Trophoblast cell (in vitro differentiated cells and primary cell): ENCODE data around the gene SLC25A44.
A peak's percentile ranks its signal among the peaks of the same experiment; 100 is the strongest.

Experiments
- DNase-seq, 2 donors: peaks; one replicate each; pipeline ENCODE4 v3.0.0-alpha.2; 2016
- H2AFZ ChIP-seq: 2 replicates; pipeline ENCODE4 v1.6.1; 2013; ENCODE audit warnings: low read length, moderate library complexity, mild to moderate bottlenecking; ENCODE audit not compliant: insufficient read depth, poor library complexity
- H2AK5ac ChIP-seq: 2 replicates; pipeline ENCODE4 v1.6.1; 2013; ENCODE audit warnings: mild to moderate bottlenecking, low read length
- H2BK120ac ChIP-seq: 2 replicates; pipeline ENCODE4 v1.6.1; 2013; ENCODE audit warnings: low read length, mild to moderate bottlenecking, moderate library complexity; ENCODE audit not compliant: insufficient read depth, poor library complexity
- H2BK12ac ChIP-seq: 2 replicates; pipeline ENCODE4 v1.6.1; 2013; ENCODE audit warnings: mild to moderate bottlenecking, low read length, moderate library complexity
- H2BK5ac ChIP-seq: 2 replicates; pipeline ENCODE4 v1.6.1; 2013; ENCODE audit warnings: low read length, low read depth, moderate library complexity, mild to moderate bottlenecking; ENCODE audit not compliant: poor library complexity
- H3K14ac ChIP-seq: 2 replicates; pipeline ENCODE4 v1.6.1; 2013; ENCODE audit warnings: mild to moderate bottlenecking, low read length
- H3K18ac ChIP-seq: 2 replicates; pipeline ENCODE4 v1.6.1; 2013; ENCODE audit warnings: mild to moderate bottlenecking, low read length
- H3K23ac ChIP-seq: 2 replicates; pipeline ENCODE4 v1.6.1; 2013; ENCODE audit warnings: low read length
- H3K27ac ChIP-seq: 2 replicates; pipeline ENCODE4 v1.5.1; 2013; ENCODE audit warnings: low read depth, mild to moderate bottlenecking, inconsistent platforms, low read length, moderate library complexity
- H3K27me3 ChIP-seq: 2 replicates; pipeline ENCODE4 v1.6.1; 2013; ENCODE audit warnings: inconsistent platforms, mild to moderate bottlenecking, low read length, moderate library complexity; ENCODE audit not compliant: insufficient read depth
- H3K36me3 ChIP-seq, 2 experiments: 1 replicate in 1 of 2; 2 replicates in 1 of 2; pipeline ENCODE4 v1.6.1; 2013; ENCODE audit warnings: low read length in 2 of 2, mild to moderate bottlenecking in 2 of 2, moderate library complexity in 1 of 2; ENCODE audit not compliant: insufficient read depth in 2 of 2, control insufficient read depth in 1 of 2
- H3K4ac ChIP-seq: 2 replicates; pipeline ENCODE4 v1.6.1; 2013; ENCODE audit warnings: low read depth, mild to moderate bottlenecking, low read length, moderate library complexity
- H3K4me1 ChIP-seq, 2 experiments: 1 replicate in 1 of 2; 2 replicates in 1 of 2; pipeline ENCODE4 v1.6.1; 2013; ENCODE audit warnings: low read length in 2 of 2, mild to moderate bottlenecking in 2 of 2, moderate library complexity in 1 of 2; ENCODE audit not compliant: insufficient read depth in 2 of 2, control insufficient read depth in 1 of 2
- H3K4me2 ChIP-seq: 2 replicates; pipeline ENCODE4 v1.6.1; 2013; ENCODE audit warnings: inconsistent platforms, mild to moderate bottlenecking, low read length, moderate library complexity
- H3K4me3 ChIP-seq: 2 replicates; pipeline ENCODE4 v1.5.1; 2013; ENCODE audit warnings: mild to moderate bottlenecking, low read depth, low read length, inconsistent platforms
- H3K79me1 ChIP-seq: one replicate; pipeline ENCODE4 v1.6.1; 2013; ENCODE audit warnings: low read length
- H3K79me2 ChIP-seq: 2 replicates; pipeline ENCODE4 v1.6.1; 2013; ENCODE audit warnings: low read length, mild to moderate bottlenecking; ENCODE audit not compliant: control insufficient read depth, insufficient read depth, poor library complexity
- H3K9ac ChIP-seq: 2 replicates; pipeline ENCODE4 v1.6.1; 2013; ENCODE audit warnings: mild to moderate bottlenecking, low read length
- H3K9me3 ChIP-seq: 2 replicates; pipeline ENCODE4 v1.6.1; 2013; ENCODE audit warnings: low read depth, mild to moderate bottlenecking, control low read depth, inconsistent platforms, low read length; ENCODE audit not compliant: insufficient read depth
- H4K12ac ChIP-seq: 2 replicates; pipeline ENCODE4 v1.6.1; 2013; ENCODE audit warnings: low read depth, mild to moderate bottlenecking, low read length, moderate library complexity
- H4K8ac ChIP-seq: 2 replicates; pipeline ENCODE4 v1.6.1; 2013; ENCODE audit warnings: low read depth, mild to moderate bottlenecking, low read length, moderate library complexity
- H4K91ac ChIP-seq: one replicate; pipeline ENCODE4 v1.6.1; 2013; ENCODE audit warnings: low read depth, mild to moderate bottlenecking, low read length, moderate library complexity
- WGBS: extraction: QIAGEN DNeasy Blood & Tissue Kit; methylation state at CpG from one replicate; pipeline ENCODE4 v1.1.7; 2013; ENCODE audit warnings: missing lambda C conversion rate; ENCODE audit not compliant: insufficient read length, insufficient coverage; ENCODE audit errors: extremely low coverage; 5-methylcytosine and 5-hydroxymethylcytosine counted together

Gene SLC25A44

DNA sequence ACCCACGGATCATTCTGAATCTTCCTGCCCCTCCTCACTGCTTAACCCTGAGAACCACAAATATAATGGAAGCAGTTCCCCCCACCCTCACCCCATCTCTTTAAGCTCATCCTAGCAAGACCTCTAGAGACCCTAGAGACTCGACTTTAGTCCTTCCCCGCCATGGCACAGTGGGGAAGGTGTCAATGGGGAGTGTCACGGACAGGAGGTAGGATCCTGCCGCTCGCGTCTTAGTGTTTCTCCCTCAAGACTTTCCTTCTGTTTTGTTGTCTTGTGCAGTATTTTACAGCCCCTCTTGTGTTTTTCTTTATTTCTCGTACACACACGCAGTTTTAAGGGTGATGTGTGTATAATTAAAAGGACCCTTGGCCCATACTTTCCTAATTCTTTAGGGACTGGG lies 18.2 kb downstream of the SLC25A44 start:
- H3K23ac ChIP-seq, result no peak overlapping the region
- peaks cover 2% of the 10 kb centered on the region for H3K9me3 ChIP-seq
- H3K36me3 ChIP-seq, result peaks cover 15 to 17% of the 10 kb centered on the region in 2 experiments
- H2AK5ac ChIP-seq, result peak overlapping the region; percentile 89
- H3K4me2 ChIP-seq, result peak overlapping the region; percentile 60
- H3K79me1 ChIP-seq, result peaks cover 2% of the 10 kb centered on the region
- peak overlapping the region; percentile 87 for H4K12ac ChIP-seq
- H2AFZ ChIP-seq, result no peak overlapping the region
- peak overlapping the region; percentile 76 for H2BK12ac ChIP-seq
- no peak overlapping the region for H2BK120ac ChIP-seq
- no peak overlapping the region for H3K18ac ChIP-seq
- H3K14ac ChIP-seq, result no peak overlapping the region
- no peaks in the 10 kb centered on the region for H3K27me3 ChIP-seq
- peaks cover 0 to 6% of the 10 kb centered on the region in 2 experiments for H3K4me1 ChIP-seq
- DNase-seq, result no peak
- no peak overlapping the region for H3K4me3 ChIP-seq
- H4K8ac ChIP-seq, result peak overlapping the region; percentile 84
- peaks cover 1% of the 10 kb centered on the region for H3K79me2 ChIP-seq
- H2BK5ac ChIP-seq, result no peak overlapping the region
- H3K27ac ChIP-seq, result no peak overlapping the region
- peak overlapping the region; percentile 37 for H3K4ac ChIP-seq
- no peak overlapping the region for H3K9ac ChIP-seq
- WGBS, result no CpG with 5 or more reads among the region's 9 CpGs
- H4K91ac ChIP-seq, result peak overlapping the region; percentile 61

- peak within 1 kb of the TSS; percentile 87 for H4K12ac ChIP-seq
- peaks cover 10 to 12% of the 10 kb centered on the region in 2 experiments for H3K36me3 ChIP-seq
- peak within 1 kb of the TSS; percentile 97 for H3K18ac ChIP-seq
- no CpG with 5 or more reads among the region's 61 CpGs for WGBS
- peaks cover 0 to 6% of the 10 kb centered on the region in 2 experiments for H3K4me1 ChIP-seq
- H3K27me3 ChIP-seq, result no peaks in the 10 kb centered on the region
- H2AK5ac ChIP-seq, result peak within 1 kb of the TSS; percentile 89
- peaks cover 2% of the 10 kb centered on the region for H3K9me3 ChIP-seq
- peak within 1 kb of the TSS; percentile 62 for H3K4me2 ChIP-seq
- peak within 1 kb of the TSS; percentile 90 for H3K27ac ChIP-seq
- H4K8ac ChIP-seq, result peak within 1 kb of the TSS; percentile 96
- peaks cover 1% of the 10 kb centered on the region for H3K79me2 ChIP-seq
- H2BK12ac ChIP-seq, result peak within 1 kb of the TSS; percentile 76
- peak within 1 kb of the TSS; percentile 92 for H2BK5ac ChIP-seq
- peak within 1 kb of the TSS; percentile 92 for H2AFZ ChIP-seq
- peak within 1 kb of the TSS; percentile 94 for H3K14ac ChIP-seq
- no peak within 1 kb of the TSS for H3K23ac ChIP-seq
- peak within 1 kb of the TSS; percentile 80 for H2BK120ac ChIP-seq
- H4K91ac ChIP-seq, result peak within 1 kb of the TSS; percentile 86
- H3K9ac ChIP-seq, result peak within 1 kb of the TSS; percentile 93
- peak within 1 kb of the TSS; percentile 37 for H3K4ac ChIP-seq
- peaks cover 2% of the 10 kb centered on the region for H3K79me1 ChIP-seq
- DNase-seq, result peak; percentile 96 to 97
- peak within 1 kb of the TSS; percentile 88 for H3K4me3 ChIP-seq
These were observed 19.1 kb downstream of the SLC25A44 start, which contains the start of gene PMF1 for GRCh38 chr1:156212833-156213643. Gene PMF1 (plus strand): TSS chr1:156213007. CDS start chr1:156213016, 9 bp downstream.

DNA sequence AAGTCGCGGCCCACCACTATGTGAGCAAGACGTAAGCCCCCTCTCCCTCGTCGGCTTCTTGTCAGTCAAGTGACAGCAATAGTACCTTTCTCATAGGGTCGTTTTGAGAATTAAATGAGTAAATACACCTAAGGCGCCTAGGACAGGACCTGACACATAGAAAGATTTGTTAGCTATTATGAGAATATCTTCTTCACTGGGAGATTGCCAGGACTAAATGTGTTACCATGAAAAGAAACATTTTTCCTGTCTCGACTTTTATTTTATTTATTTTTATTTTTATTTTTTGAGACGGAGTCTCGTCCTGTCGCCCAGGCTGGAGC lies 19.7 kb downstream of the SLC25A44 start:
- H3K4me3 ChIP-seq, result peak overlapping the region; percentile 88
- peak overlapping the region; percentile 71 for H3K14ac ChIP-seq
- H3K9me3 ChIP-seq, result peaks cover 2% of the 10 kb centered on the region
- peak overlapping the region; percentile 40 for H4K12ac ChIP-seq
- H3K27me3 ChIP-seq, result no peaks in the 10 kb centered on the region
- peak overlapping the region; percentile 58 for H4K91ac ChIP-seq
- H2BK120ac ChIP-seq, result peak overlapping the region; percentile 12
- H2BK12ac ChIP-seq, result no peak overlapping the region
- peaks cover 2% of the 10 kb centered on the region for H3K79me1 ChIP-seq
- peaks cover 1% of the 10 kb centered on the region for H3K79me2 ChIP-seq
- no CpG with 5 or more reads among the region's 11 CpGs for WGBS
- peaks cover 0 to 6% of the 10 kb centered on the region in 2 experiments for H3K4me1 ChIP-seq
- no peak overlapping the region for H2AK5ac ChIP-seq
- H3K23ac ChIP-seq, result no peak overlapping the region
- peak overlapping the region; percentile 44 for H3K9ac ChIP-seq
- no peak overlapping the region for H2BK5ac ChIP-seq
- H4K8ac ChIP-seq, result peak overlapping the region; percentile 70
- peak overlapping the region; percentile 80 for H2AFZ ChIP-seq
- peak overlapping the region; percentile 11 for H3K27ac ChIP-seq
- peak overlapping the region; percentile 9 for H3K4ac ChIP-seq
- DNase-seq, result no peak
- H3K18ac ChIP-seq, result no peak overlapping the region
- peak overlapping the region; percentile 62 for H3K4me2 ChIP-seq
- peaks cover 10 to 12% of the 10 kb centered on the region in 2 experiments for H3K36me3 ChIP-seq

GRCh38 chr1:156214024-156214748 lies 20.3 kb downstream of the SLC25A44 start:
- Histone ChIP-seq H3K79me1 (peaks cover 2% of the 10 kb centered on the region), H3K18ac (no peak overlapping the region), H3K14ac (no peak overlapping the region), H3K36me3 (peaks cover 10 to 12% of the 10 kb centered on the region in 2 experiments), H3K27me3 (no peaks in the 10 kb centered on the region), H4K8ac (no peak overlapping the region), H2BK120ac (no peak overlapping the region), H3K9ac (no peak overlapping the region), H2BK12ac (no peak overlapping the region), H3K4me1 (peaks cover 0 to 6% of the 10 kb centered on the region in 2 experiments), H2AFZ (no peak overlapping the region), H2BK5ac (no peak overlapping the region), H3K27ac (no peak overlapping the region), H3K79me2 (peaks cover 1% of the 10 kb centered on the region), H3K4ac (peak overlapping the region; percentile 6), H4K12ac (no peak overlapping the region), H2AK5ac (no peak overlapping the region), H3K4me2 (peak overlapping the region; percentile 6), H3K9me3 (peaks cover 2% of the 10 kb centered on the region), H3K4me3 (no peak overlapping the region), H4K91ac (no peak overlapping the region), H3K23ac (no peak overlapping the region)
- DNase-seq, result peak; percentile 40 to 59
- no CpG with 5 or more reads among the region's 16 CpGs for WGBS
